ENCODE data around the gene BRD1. TPM values are rescaled to one million over a fixed set of nuclear protein-coding genes. Genes with fewer than 3 reads are reported as not detected.
A peak's percentile ranks its signal among the peaks of the same experiment; 100 is the strongest.

BRD1 gene
- total and polyA plus RNA-seq, 12 donors, result 8.2 to 23.2 (median 16.9) TPM

DNA sequence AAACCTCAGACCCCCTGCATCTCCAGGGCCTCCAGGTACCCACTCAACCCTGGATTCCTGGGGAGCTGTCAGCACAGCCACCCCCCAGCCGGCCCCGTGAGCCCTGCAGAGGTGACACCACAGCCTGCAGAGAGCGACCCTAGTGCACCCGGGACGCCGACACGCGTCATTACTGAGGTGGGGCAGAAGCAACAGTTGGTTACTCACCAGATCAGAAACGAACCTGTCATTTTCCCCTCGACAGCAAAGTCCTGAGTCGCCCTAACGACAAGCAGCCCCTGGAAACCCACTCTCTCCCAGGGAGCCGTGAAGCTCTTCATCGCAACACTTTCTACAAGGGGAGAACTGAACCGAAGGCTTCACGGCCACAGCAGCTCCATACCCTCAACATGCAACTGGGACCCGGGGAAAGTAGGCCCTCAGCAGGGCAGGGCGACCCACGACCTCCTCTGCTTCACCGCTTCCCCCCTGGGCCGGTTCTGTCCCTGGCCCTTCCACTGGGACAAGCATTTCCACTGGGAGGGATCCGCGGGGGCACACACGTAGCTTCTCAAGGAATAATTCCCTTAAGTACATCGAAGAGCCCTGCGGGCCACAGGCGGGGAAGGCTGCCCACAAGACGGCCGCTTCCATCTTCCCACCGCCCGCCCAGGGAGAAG, 1.6 kb downstream of the BRD1 start:
- Histone ChIP-seq H3K9me3 (peaks cover 0 to 7% (median 0%) of the 10 kb centered on the region in 11 donors), H3K36me3 (peaks cover 3 to 40% (median 25%) of the 10 kb centered on the region in 9 donors), H3K4me1 (peaks cover 12 to 56% (median 45%) of the 10 kb centered on the region in 9 donors), H3K27me3 (no peaks in the 10 kb centered on the region), H3K4me3 (peak overlapping the region; percentile 42 to 90 (median 78)), H3K27ac (peak overlapping the region in 9 of 10 donors; percentile 72 to 91 (median 86))
- intact Hi-C loops (cut with DNase I), result loop anchor here in 1 of 10 donors (2.0 kb wide), 1 partner anchor 27 kb away; the partner anchor contains the start of gene ZBED4
- WGBS, 2 donors, result 7 to 9% methylated on average over 31 of the region's 31 CpGs
- ATAC-seq (peak in 6 of 8 donors; percentile 2 to 32 (median 24)), DNase-seq (no peak)
- TF ChIP-seq, protein P1, sequence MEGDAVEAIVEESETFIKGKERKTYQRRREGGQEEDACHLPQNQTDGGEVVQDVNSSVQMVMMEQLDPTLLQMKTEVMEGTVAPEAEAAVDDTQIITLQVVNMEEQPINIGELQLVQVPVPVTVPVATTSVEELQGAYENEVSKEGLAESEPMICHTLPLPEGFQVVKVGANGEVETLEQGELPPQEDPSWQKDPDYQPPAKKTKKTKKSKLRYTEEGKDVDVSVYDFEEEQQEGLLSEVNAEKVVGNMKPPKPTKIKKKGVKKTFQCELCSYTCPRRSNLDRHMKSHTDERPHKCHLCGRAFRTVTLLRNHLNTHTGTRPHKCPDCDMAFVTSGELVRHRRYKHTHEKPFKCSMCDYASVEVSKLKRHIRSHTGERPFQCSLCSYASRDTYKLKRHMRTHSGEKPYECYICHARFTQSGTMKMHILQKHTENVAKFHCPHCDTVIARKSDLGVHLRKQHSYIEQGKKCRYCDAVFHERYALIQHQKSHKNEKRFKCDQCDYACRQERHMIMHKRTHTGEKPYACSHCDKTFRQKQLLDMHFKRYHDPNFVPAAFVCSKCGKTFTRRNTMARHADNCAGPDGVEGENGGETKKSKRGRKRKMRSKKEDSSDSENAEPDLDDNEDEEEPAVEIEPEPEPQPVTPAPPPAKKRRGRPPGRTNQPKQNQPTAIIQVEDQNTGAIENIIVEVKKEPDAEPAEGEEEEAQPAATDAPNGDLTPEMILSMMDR (IDR thresholded peaks at IDR 0.05), result no peak

DNA sequence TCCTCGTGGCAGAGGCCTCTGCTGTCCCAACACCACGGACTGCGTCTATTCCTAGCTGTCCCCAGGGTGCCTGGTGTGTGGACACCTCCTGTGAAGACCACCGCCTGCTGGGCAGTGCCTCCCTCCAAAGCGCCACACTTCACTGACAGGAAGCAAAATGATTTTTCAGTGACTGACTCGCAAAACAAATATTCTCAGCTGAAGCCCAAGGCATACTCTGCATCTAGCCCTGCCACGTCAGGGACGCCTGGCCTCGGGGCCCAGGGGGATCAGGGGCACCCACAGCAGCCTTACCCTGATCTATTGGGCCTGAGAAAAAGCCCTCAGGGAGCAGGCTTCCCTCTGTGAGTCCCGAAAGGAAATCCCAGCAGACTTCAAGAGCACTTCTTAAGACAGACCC, 2.2 kb downstream of the BRD1 start:
- H3K36me3 ChIP-seq, result peaks cover 3 to 47% (median 29%) of the 10 kb centered on the region in 9 donors
- no peaks in the 10 kb centered on the region for H3K27me3 ChIP-seq
- peak overlapping the region in 7 of 10 donors; percentile 74 to 90 (median 82) for H3K4me3 ChIP-seq
- H3K27ac ChIP-seq, result peak overlapping the region in 1 of 10 donors; percentile 91
- DNase-seq (no peak), ATAC-seq (no peak)
- TF ChIP-seq, protein P1 (IDR thresholded peaks at IDR 0.05), result no peak
- WGBS, 2 donors, result 51 to 58% methylated on average over 10 of the region's 10 CpGs
- peaks cover 16 to 62% (median 51%) of the 10 kb centered on the region in 9 donors for H3K4me1 ChIP-seq
- peaks cover 0 to 1% (median 0%) of the 10 kb centered on the region in 11 donors for H3K9me3 ChIP-seq
- intact Hi-C loops (cut with DNase I), result no loop called here

DNA sequence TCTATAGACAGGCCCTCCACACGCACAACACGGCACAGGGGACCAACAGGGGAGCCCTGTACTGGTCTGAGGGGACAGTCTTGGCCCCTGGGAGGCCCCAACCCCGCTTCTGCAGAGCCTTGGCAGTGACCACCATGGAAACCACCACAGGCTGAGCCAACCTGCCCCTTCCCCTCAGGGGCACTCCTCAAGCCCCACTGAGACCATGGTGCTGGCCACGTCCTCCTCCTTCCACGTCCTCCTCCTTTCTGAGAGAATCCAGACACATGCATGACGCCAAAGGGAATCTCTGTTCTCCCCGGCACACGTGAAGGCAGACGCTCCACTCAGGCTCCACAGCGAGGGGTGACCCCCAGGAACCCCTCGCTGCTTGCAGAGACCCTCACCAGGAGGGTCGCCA, 2.7 kb downstream of the BRD1 start:
- peaks cover 3 to 52% (median 34%) of the 10 kb centered on the region in 9 donors for H3K36me3 ChIP-seq
- intact Hi-C loops (cut with DNase I), result loop anchor here in 1 of 10 donors (5.0 kb wide), 1 partner anchor 53 kb away; no protein-coding TSS in a partner anchor
- H3K9me3 ChIP-seq, result no peaks in the 10 kb centered on the region
- ATAC-seq (no peak), DNase-seq (no peak)
- H3K4me3 ChIP-seq, result peak overlapping the region in 4 of 10 donors; percentile 74 to 90 (median 76)
- no peaks in the 10 kb centered on the region for H3K27me3 ChIP-seq
- peaks cover 16 to 66% (median 51%) of the 10 kb centered on the region in 9 donors for H3K4me1 ChIP-seq
- TF ChIP-seq, protein P1 (IDR thresholded peaks at IDR 0.05), result no peak
- 81 to 85% methylated on average over 12 of the region's 12 CpGs for WGBS, 2 donors
- no peak overlapping the region for H3K27ac ChIP-seq

DNA sequence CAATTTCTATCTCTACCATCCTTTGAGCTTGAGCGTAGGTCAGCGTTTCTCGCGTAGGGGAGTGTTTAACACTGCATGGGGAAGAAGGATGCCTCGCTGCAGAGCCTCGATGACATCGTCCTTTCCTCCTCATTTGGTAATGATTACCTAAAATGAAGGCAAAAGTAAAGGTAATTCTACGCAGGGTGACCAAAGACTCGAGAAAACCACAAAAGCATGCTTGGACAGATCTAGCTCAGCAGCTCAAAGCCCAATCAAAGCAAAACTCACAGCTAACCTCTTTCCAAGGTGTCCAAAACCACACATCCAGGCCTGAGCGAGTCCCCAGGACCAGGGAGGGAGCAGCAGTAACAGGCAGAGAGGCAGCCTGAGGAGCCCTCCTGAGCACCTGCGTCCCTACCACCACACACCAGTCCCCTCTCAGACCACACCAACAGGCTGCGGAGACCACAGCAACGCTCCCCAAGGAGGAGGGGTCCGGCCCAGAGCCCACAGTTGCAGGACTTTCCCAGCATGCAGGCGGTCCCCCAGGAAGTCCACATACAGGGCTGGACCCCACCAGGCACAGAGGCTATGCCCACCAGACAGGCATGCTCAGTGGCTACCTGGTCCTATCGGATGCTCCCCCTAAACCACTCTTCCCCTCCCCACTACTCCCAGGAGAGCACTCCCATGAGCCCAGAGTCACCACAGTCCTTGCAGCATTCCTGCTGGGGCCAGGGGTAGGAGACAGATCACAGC, 3.3 kb downstream of the BRD1 start:
- Histone ChIP-seq H3K36me3 (peaks cover 3 to 57% (median 35%) of the 10 kb centered on the region in 9 donors), H3K9me3 (no peaks in the 10 kb centered on the region), H3K4me3 (peak overlapping the region in 1 of 10 donors; percentile 77), H3K27me3 (no peaks in the 10 kb centered on the region), H3K4me1 (peaks cover 16 to 67% (median 51%) of the 10 kb centered on the region in 9 donors), H3K27ac (no peak overlapping the region)
- 89 to 91% methylated on average over 16 of the region's 16 CpGs for WGBS, 2 donors
- TF ChIP-seq, protein P1 (IDR thresholded peaks at IDR 0.05), result no peak
- ATAC-seq, result no peak
- no peak for DNase-seq
- intact Hi-C loops (cut with DNase I), result loop anchor here in 1 of 10 donors (5.0 kb wide), 1 partner anchor 52 kb away; no protein-coding TSS in a partner anchor
